GM19238 (cell line): ENCODE results near the gene MASP1.
"Not testable (repeated sequence)": the region's sequence is repeated elsewhere in the genome, so short reads cannot be mapped to it uniquely, and the experiment has no call there.

Source experiments
- DNase-seq: peaks from one replicate; pipeline ENCODE4 v3.0.0; 2011; ENCODE audit warnings: low spot score; ENCODE audit not compliant: insufficient read length

Gene MASP1

DNA sequence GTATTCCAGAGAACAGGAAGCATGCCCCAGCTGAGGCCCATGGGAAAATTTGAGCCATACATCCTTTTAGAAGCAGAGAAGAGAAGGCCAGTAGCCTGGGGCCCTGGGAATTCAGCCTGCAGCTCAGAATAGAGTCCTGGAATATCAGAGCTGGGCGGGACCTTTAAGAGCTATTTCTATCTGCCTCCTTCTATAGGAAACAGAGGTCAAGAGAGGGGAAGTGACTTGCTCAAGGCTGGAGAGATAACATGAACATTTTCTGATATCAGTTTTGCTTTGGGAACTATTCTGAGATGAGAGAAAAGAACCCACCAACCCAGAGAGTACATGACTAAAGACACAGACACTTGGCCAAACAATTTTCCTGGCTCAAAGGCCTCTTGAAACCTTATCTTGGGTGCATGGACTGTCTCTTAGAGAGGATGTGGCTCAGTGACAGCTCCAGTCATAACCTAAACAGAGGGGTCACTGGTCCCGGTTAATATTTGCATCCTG, 26.0 kb downstream of the MASP1 start:
- DNase-seq, result no peak

DNA sequence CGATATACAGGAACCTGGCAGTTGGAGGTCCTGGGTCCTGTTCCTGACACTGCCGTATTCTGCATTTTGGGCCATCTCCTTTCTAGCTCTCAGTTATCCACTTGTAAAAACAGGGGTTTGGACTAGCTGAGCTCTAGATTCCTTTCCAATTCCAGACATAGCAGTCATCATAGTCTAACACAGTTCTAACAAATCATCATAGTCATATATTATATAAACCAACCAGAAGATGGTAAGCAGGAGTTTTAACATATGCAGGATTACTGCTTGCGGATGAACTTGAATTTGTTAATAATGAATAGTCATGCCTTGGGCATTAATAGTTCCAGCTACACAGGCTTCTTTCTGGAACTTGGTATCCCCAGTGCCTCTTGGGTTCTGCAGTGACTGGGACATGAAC, 26.6 kb downstream of the MASP1 start:
- no peak for DNase-seq

GRCh38 chr3:187264021-187264420, 27.5 kb downstream of the MASP1 start:
- no peak for DNase-seq

DNA sequence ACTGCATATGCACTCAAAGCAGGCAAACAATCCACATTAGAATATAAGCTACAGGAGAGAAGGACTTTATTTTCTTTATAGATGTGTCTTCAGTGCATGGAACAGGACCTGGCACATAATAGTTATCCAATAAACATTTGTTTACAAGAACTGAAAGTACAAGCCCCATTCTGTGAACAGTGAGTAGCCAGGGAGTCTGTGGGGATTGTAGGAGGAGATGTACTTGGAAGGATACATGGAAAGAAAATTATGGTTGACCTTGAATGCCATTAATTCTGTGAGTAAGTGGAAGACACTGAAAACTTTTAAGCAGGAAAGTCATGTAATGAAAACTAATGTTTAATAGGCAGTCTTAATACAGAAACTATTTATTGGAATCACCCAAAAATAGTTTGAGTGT, 28.3 kb downstream of the MASP1 start:
- DNase-seq, result no peak

DNA sequence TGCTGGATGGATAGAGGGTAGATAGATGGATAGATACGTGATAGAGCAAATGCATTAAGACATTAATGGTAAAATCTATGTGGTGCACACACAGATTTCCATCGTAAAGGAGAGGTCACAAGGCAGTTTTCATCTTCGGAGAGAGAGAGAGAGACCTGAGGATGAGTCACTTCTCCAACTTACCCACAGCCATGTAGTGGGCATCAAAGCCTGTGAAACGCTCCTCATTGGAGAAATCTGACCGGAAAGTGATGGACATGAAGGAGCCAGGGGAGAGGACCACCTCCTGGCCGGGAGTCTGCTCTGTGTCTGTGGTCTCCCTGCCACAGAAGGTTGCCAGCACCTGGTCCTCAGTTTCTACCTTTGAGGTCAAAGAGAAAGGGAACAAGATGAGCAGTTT, 29.2 kb downstream of the MASP1 start:
- DNase-seq, result no peak

- no peak for DNase-seq
Observed at GRCh38 chr3:187261541-187261969, 30.0 kb downstream of the MASP1 start.

GRCh38 chr3:187259171-187259570, 32.4 kb downstream of the MASP1 start:
- no peak for DNase-seq

DNA sequence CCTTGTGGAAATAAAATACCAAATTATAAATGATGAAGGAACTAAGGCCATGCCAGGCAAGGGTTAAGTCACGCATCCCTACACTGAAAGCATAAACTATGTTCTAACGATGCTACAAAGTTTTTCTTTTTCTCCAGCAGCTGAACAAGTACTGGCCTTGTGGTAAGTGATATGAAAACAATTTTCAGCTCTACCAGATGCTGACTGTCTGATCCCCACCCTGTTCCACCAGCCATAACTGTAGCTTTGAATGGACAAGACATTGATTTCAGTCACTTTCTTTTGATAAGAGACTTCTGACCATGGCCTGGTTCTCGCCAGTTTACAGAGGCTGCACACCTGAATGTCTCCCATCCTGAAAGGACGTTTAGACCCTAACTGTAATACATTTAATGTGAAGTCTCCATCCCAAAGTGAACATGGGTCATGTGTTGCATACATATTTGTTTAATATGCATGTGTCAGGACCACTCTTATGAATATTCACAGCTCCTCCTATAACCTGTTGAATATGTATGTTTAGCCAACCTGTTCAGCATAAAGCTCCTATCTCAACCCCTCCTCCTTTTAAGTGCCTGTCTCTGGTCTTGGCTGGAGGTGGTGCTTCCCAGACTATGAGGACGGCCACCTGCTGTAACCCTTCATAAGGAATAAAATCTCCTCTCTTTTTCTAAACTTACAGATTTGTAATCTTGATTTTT, 33.4 kb downstream of the MASP1 start:
- DNase-seq, result no peak

DNA sequence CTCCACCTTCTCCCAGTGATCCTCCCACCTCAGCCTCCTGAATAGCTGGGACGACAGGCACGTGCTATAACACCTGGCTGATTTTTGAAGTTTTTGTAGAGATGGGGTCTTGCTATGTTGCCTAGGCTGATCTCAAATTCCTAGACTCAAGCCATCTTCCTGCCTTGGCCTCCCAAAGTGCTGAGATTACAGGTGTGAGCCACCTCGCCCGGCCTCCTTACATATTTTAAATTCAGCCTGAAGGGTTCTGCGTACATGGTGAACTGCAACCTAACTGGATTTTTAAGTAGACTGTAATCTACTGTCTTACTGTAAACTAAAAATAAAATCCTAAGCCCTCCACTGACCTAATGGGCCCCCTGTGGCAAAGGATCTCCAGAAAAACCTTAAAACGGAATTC, 34.1 kb downstream of the MASP1 start:
- DNase-seq, result no peak

DNA sequence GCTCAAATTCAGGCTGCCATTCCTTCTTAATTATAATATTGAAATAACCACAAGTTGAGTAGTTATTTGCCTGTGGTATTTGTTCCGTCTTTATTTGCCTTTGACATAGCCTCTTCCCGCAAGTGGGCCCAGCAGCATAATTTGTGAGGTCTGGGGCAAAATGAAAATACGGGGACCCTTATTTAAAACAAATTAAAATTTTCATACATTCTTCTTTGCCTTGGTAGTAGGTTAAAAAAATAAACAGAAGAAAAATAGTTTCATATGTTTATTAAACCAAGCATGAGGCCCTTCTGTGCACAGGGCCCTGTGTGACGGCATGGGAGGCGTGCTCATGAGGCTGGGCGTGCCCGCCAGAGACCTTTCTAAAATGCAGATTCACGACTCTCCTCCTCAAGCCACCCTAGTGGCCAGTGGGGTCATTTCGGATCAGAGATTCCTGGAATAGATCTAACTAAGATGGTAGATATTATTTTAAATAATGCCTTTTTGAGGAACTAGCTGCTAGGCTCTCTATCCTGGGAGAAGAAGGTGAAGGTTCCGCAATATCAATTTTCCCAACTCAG, 35.4 kb downstream of the MASP1 start:
- no peak for DNase-seq

- DNase-seq, result no peak
Observed at GRCh38 chr3:187255314-187255713, 36.2 kb downstream of the MASP1 start.

GRCh38 chr3:187252311-187252710, 39.2 kb downstream of the MASP1 start:
- DNase-seq, result no peak

DNA sequence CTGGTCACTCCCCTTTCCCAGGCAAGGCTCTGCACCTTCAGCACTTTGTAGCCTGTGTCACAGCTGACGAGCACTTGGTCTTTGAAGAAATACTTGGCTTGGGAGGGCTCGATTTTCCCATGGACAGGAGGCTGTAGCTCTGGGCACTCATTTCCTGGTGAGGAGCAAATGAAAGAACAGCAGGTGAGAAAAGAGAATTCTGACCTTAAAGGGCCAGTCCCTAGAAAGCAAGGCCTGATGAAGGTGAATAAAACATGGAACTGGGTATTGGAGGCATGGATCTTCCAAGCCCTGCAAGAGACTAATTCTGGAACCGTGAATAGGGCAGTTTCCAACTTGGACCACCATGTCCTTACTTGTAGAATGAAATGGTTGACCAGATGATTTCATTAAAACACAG, 39.9 kb downstream of the MASP1 start:
- no peak for DNase-seq

DNA sequence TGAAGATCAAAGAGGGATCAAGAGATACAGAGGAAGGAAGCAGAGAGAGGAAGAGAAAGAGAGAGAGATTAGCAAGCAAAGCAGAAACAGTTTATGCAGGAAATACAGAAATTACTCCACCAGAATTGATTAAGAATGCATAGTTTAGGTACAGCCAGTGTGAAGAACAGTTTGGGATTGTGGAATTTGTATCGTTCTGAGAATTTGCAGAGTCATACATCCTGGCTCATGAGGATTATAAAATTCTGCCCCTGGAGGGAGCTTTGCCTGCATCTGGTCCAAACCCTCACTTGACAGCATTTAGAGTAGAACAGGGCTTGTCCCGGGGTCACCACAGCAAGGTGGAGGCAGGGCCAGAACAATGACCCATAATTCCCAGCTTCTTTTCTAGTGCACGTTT, 44.1 kb downstream of the MASP1 start:
- no peak for DNase-seq

DNA sequence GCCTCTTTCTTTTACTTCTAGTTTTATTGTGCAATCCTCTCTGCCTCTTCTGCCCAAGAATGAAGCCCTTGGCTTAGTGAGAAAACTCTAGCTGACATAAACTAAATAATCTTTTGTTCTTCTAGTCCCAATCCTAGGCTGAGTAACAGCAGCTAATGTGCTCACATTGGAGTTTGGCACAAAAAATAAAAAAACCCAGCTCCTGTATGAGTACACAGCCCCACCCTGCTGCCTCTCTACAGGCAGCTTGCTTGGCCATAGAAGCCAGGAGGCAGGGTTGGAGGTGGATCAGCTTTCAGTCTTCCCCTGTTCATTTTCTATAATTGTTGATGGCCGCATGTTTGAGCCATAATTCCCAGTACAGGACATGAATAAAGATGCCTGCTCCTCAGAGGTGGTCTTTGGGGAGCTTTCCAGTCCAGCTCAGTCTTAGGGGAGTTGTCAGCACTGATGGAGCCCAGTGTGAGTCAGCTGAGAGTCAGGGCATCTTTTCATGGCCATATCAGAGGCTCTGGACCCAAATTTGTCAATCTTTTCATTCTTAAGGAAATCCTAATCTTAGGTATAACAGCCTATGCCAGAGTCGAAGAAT, 47.5 kb downstream of the MASP1 start:
- no peak for DNase-seq

DNA sequence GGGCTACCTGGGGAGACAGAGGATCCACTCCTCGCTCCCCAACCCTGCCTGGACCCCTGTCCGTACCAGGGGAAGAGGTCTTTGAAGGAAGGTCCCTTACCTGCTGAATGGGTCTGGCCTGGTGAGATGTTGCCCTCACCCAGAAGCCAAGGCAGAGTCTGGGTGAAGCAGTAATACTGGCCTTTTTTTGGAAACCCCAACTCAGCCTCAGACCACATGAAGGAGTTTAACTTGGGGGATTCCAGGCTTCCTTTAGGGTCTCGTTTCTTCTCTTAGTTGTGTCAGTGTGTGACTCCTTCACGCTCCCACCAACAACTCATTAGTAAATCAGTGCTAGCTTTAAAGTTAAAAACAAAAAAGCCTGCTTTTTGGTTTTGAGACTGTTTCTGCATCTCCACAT, 48.6 kb downstream of the MASP1 start:
- DNase-seq, result no peak

GRCh38 chr3:187242435-187242834, 49.1 kb downstream of the MASP1 start:
- no peak for DNase-seq

DNA sequence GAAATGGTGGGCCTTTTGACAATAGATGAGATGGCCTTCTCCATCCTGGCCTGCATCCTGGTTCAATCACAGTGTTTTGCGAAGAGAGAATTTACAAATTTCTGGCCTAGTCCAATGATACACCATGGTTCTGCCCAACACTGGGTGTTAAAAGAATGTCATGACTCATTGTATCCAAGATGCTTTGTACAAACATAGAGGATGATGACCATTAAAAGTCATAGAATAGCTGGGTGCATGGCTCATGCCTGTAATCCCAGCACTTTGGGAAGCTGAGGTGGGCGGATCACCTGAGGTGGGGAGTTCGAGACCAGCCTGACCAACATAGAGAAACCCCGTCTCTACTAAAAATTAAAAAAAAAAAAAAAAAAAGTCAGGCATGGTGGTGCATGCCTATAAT, 52.7 kb downstream of the MASP1 start:
- not testable (repeated sequence) for DNase-seq

DNA sequence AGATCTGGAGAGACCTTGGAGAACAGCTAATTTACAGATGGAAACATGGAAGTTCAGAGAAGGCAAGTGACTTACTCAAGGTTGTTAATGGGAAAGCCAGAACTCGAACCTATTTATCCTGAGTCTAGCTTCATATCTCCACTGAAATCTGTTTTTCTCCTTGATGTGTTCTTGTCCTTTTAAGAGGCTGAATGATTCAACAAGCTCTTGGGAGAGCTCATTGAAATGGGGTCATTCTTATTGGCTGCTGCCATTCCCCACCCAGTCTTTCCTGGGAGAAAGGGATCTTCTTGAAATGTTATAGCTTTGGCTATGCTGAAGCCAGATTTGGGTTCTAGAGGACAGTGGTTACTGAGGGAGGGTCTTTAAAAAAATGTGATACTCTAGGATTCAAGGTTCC, 53.3 kb downstream of the MASP1 start:
- no peak for DNase-seq

- no peak for DNase-seq
Observed at GRCh38 chr3:187237741-187238140, 53.8 kb downstream of the MASP1 start.

- DNase-seq, result no peak
Observed at GRCh38 chr3:187236962-187237361, 54.6 kb downstream of the MASP1 start.

DNA sequence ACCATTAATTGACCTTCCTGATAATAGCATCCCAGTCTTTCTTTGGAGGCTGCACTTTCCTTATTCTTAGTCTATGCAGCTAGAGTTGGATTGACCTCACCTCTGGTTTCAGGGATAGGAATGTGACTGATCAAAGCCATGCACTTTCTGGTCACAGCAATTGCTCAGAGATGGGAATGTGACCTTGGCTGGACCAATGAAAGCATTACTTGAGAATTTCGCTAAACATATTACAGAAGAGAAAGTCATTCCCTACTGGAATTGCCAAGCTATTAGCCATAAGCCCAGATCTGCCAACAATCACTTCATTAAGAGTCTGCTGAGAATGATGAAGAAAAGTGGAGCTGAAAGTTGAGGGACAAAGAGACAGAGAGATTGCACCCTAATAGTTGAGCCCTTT, 61.5 kb downstream of the MASP1 start:
- no peak for DNase-seq

GRCh38 chr3:187228740-187229139, 62.8 kb downstream of the MASP1 start:
- DNase-seq, result no peak
